Epithelial cell of esophagus (primary cell): ENCODE results near the gene KCTD16.

Experiments used
- DNase-seq: peaks from one replicate; pipeline ENCODE4 v3.0.0; 2010; ENCODE audit warnings: low read depth
- H3K4me3 ChIP-seq: 2 replicates; pipeline ENCODE4 v1.5.1; 2011; ENCODE audit warnings: mild to moderate bottlenecking, low read length, control low read depth
- TF ChIP-seq, protein P1 (sequence below): IDR thresholded peaks from 2 replicates; pipeline ENCODE4 v1.5.1; 2011; ENCODE audit warnings: low read depth, mild to moderate bottlenecking, low read length, control low read depth, inconsistent platforms; ENCODE audit not compliant: insufficient read depth; ENCODE audit errors: missing control alignments

KCTD16 gene

GRCh38 chr5:144331361-144331760 is 160.7 kb downstream of the KCTD16 start:
- H3K4me3 ChIP-seq: no peak overlapping the region
- TF ChIP-seq, protein P1, sequence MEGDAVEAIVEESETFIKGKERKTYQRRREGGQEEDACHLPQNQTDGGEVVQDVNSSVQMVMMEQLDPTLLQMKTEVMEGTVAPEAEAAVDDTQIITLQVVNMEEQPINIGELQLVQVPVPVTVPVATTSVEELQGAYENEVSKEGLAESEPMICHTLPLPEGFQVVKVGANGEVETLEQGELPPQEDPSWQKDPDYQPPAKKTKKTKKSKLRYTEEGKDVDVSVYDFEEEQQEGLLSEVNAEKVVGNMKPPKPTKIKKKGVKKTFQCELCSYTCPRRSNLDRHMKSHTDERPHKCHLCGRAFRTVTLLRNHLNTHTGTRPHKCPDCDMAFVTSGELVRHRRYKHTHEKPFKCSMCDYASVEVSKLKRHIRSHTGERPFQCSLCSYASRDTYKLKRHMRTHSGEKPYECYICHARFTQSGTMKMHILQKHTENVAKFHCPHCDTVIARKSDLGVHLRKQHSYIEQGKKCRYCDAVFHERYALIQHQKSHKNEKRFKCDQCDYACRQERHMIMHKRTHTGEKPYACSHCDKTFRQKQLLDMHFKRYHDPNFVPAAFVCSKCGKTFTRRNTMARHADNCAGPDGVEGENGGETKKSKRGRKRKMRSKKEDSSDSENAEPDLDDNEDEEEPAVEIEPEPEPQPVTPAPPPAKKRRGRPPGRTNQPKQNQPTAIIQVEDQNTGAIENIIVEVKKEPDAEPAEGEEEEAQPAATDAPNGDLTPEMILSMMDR: no peak
- no peak for DNase-seq

GRCh38 chr5:144332265-144332664 is 161.6 kb downstream of the KCTD16 start:
- TF ChIP-seq, protein P1: peak; percentile 25
- no peak overlapping the region for H3K4me3 ChIP-seq
- peak; percentile 4 for DNase-seq

DNA sequence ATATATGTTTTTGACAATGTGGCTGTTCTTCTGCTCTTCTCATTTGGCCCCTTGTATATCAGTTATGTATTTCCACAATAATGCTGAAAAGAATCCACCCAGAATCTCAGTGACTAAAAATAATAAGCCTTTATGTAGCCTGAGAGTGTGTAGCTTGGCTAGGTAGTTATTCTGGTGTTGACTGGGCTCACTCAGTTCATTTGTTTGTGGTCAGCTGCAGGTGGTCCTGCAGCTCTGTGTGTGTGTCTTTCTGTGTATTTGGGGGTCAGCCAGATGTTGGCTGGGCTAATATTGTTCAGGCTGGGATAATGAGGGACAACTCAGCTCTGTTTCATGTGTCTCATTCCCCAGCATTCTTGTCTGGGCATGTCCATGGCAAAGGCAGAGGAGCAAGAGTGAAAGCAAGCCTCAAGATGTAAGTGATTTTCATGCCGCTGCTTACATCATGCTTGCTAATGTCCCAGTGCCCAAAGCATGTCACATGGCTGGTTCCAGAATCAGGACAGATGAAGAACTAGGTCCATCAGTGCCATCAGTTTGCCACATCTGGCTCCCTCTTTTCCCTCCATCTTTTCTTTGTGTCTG is 162.8 kb downstream of the KCTD16 start:
- peak; percentile 91 for DNase-seq
- TF ChIP-seq, protein P1: no peak
- no peak overlapping the region for H3K4me3 ChIP-seq

DNA sequence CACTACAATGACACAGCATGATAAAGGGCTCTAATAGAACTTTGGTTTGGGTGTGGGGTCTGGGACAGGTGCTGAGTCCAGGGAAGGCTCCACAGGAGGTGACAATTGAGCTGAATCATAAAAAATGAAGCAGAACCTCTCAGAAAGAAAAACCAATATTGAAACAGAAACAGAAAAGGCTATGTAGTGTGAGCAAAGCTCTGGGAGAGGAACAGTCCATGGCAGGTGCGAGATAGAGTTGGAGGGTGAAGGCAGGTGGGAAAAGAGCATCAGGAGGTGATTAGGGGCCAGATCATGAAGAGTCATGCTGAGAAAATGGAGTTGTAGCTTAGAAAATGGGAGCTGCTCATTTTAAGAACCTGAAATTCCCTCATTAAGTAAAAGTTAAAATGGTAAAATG is 164.9 kb downstream of the KCTD16 start:
- TF ChIP-seq, protein P1: no peak
- no peak overlapping the region for H3K4me3 ChIP-seq
- DNase-seq: no peak

GRCh38 chr5:144336191-144336961 is 165.7 kb downstream of the KCTD16 start:
- DNase-seq: no peak
- TF ChIP-seq, protein P1: no peak
- no peak overlapping the region for H3K4me3 ChIP-seq

GRCh38 chr5:144352330-144352729 is 181.7 kb downstream of the KCTD16 start:
- no peak overlapping the region for H3K4me3 ChIP-seq
- TF ChIP-seq, protein P1: no peak
- DNase-seq: no peak
